A673 (cell line): ENCODE measurements around the gene FRMD4A.

Experiments
- CTCF ChIP-seq: fragments of 300-800, 200-600 bp; sonication (generic); conservative IDR thresholded peaks from 2 replicates; pipeline ENCODE4 v1.5.1; 2017; ENCODE audit warnings: low read depth, mild to moderate bottlenecking, antibody characterized with exemption, low read length, moderate library complexity, mixed read lengths
- EZH2 ChIP-seq: fragments of 200-600 bp; sonication (generic); IDR thresholded peaks from 2 replicates; pipeline ENCODE4 v1.6.1; 2017; ENCODE audit warnings: borderline replicate concordance, low read depth, mild to moderate bottlenecking, mixed read lengths, antibody characterized with exemption, low read length; ENCODE audit not compliant: poor library complexity, severe bottlenecking

- TF ChIP-seq CTCF (no peak), EZH2 (no peak)
Observed at GRCh38 chr10:14311206-14311957, 19.3 kb downstream of the FRMD4A start.
